Neural cell (in vitro differentiated cells): ENCODE data around the gene GJA3. TPM values are rescaled to one million over a fixed set of nuclear protein-coding genes. Genes with fewer than 3 reads are reported as not detected.

ENCODE experiments used
- H2AFZ ChIP-seq: fragments of 200-600, 300-800 bp; sonication (generic), shearing (Covaris generic); 2 replicates; pipeline ENCODE4 v1.6.0; 2014; ENCODE audit warnings: low read depth, mild to moderate bottlenecking, antibody characterized with exemption, low read length, moderate library complexity
- H3F3A ChIP-seq: fragments of 200-600 bp; shearing (Covaris generic); 2 replicates; pipeline ENCODE4 v1.6.1; 2016; ENCODE audit warnings: mild to moderate bottlenecking, moderate library complexity, mixed read lengths, antibody characterized with exemption, low read length; ENCODE audit not compliant: insufficient read depth, poor library complexity, severe bottlenecking
- H3K27ac ChIP-seq: fragments of 200-600, 300-800 bp; sonication (generic), shearing (Covaris generic); 2 replicates; pipeline ENCODE4 v1.5.1; 2014; ENCODE audit warnings: mild to moderate bottlenecking, low read length, moderate library complexity
- H3K27me3 ChIP-seq: fragments of 300-800, 200-600 bp; sonication (generic), shearing (Covaris generic); 2 replicates; pipeline ENCODE4 v1.6.0; 2014; ENCODE audit warnings: mild to moderate bottlenecking, low read depth, low read length, moderate library complexity; ENCODE audit not compliant: insufficient read depth
- H3K36me3 ChIP-seq: fragments of 300-800, 200-600 bp; sonication (generic), shearing (Covaris generic); 2 replicates; pipeline ENCODE4 v1.5.1; 2014; ENCODE audit warnings: mild to moderate bottlenecking, antibody characterized with exemption, low read length, moderate library complexity; ENCODE audit not compliant: insufficient read depth
- H3K4me2 ChIP-seq: fragments of 300-800, 200-600 bp; sonication (generic), shearing (Covaris generic); 2 replicates; pipeline ENCODE4 v1.6.0; 2014; ENCODE audit warnings: mild to moderate bottlenecking, low read length
- H3K4me3 ChIP-seq: fragments of 300-800, 200-600 bp; sonication (generic), shearing (Covaris generic); 2 replicates; pipeline ENCODE4 v1.5.1; 2014; ENCODE audit warnings: mild to moderate bottlenecking, low read length, moderate library complexity
- H3K79me2 ChIP-seq: fragments of 200-600 bp; shearing (Covaris generic); replicated peaks from 2 replicates; pipeline ENCODE4 v1.6.0; 2014; ENCODE audit warnings: mild to moderate bottlenecking, low read length, moderate library complexity; ENCODE audit not compliant: insufficient read depth
- H3K9ac ChIP-seq: fragments of 300-800, 200-600 bp; sonication (generic), shearing (Covaris generic); 2 replicates; pipeline ENCODE4 v1.6.1; 2016; ENCODE audit warnings: mild to moderate bottlenecking, low read length, mixed read lengths
- H3K9me2 ChIP-seq: fragments of 200-600 bp; shearing (Covaris generic); 2 replicates; pipeline ENCODE4 v1.6.1; 2016; ENCODE audit warnings: mild to moderate bottlenecking, low read length, mixed read lengths; ENCODE audit not compliant: insufficient read depth
- H3K9me3 ChIP-seq: fragments of 200-600, 300-800 bp; sonication (generic), shearing (Covaris generic); 2 replicates; pipeline ENCODE4 v1.6.1; 2016; ENCODE audit warnings: mild to moderate bottlenecking, mixed run types, low read length, moderate library complexity, mixed read lengths
- H4K20me1 ChIP-seq: fragments of 200-600 bp; shearing (Covaris generic); 2 replicates; pipeline ENCODE4 v1.6.1; 2016; ENCODE audit warnings: mild to moderate bottlenecking, mixed run types; ENCODE audit not compliant: insufficient read depth
- CTCF ChIP-seq: fragments of 450-650 bp; IDR thresholded peaks from 2 replicates; pipeline ENCODE4 v1.5.1; 2014; ENCODE audit warnings: antibody characterized with exemption, mild to moderate bottlenecking, moderate library complexity; ENCODE audit not compliant: poor library complexity, severe bottlenecking
- EP300 ChIP-seq: fragments of 450-650 bp; conservative IDR thresholded peaks from 2 replicates; pipeline ENCODE4 v1.6.1; 2014; ENCODE audit warnings: antibody characterized with exemption, mild to moderate bottlenecking, moderate library complexity; ENCODE audit not compliant: poor library complexity, severe bottlenecking
- EZH2 ChIP-seq: fragments of 200-600, 300-800 bp; shearing (Covaris generic), sonication (generic); IDR thresholded peaks from 2 replicates; pipeline ENCODE4 v1.6.1; 2014; ENCODE audit warnings: antibody characterized with exemption, low read length, borderline replicate concordance, mild to moderate bottlenecking; ENCODE audit not compliant: insufficient read depth, poor library complexity, severe bottlenecking
- MXI1 ChIP-seq: fragments of 450-650 bp; conservative IDR thresholded peaks from 2 replicates; pipeline ENCODE4 v1.6.1; 2014; ENCODE audit warnings: antibody characterized with exemption, mild to moderate bottlenecking; ENCODE audit not compliant: poor library complexity, severe bottlenecking
- POLR2AphosphoS5 ChIP-seq: IDR thresholded peaks from 2 replicates; pipeline ENCODE4 v1.6.1; 2012
- RAD21 ChIP-seq: fragments of 450-650 bp; conservative IDR thresholded peaks from 2 replicates; pipeline ENCODE4 v1.6.1; 2014; ENCODE audit warnings: antibody characterized with exemption, mild to moderate bottlenecking, moderate library complexity
- REST ChIP-seq: IDR thresholded peaks from 2 replicates; pipeline ENCODE4 v1.6.1; 2012; ENCODE audit warnings: borderline replicate concordance
- SMC3 ChIP-seq: fragments of 450-650 bp; conservative IDR thresholded peaks from 2 replicates; pipeline ENCODE4 v1.6.1; 2014; ENCODE audit warnings: antibody characterized with exemption, mild to moderate bottlenecking, moderate library complexity; ENCODE audit not compliant: poor library complexity
- TAF1 ChIP-seq: IDR thresholded peaks from 2 replicates; pipeline ENCODE4 v1.6.1; 2012; ENCODE audit warnings: low read depth
- polyA plus RNA-seq: library from polyadenylated mRNA; depleted of rRNA; stranded (reverse); fragments of >200 nt; gene quantifications from 2 replicates; pipeline ENCODE4 v1.2.3, GENCODE V29; 2014

The GJA3 gene
- polyA plus RNA-seq, 1 donor from 2014 or later, result not detected

DNA sequence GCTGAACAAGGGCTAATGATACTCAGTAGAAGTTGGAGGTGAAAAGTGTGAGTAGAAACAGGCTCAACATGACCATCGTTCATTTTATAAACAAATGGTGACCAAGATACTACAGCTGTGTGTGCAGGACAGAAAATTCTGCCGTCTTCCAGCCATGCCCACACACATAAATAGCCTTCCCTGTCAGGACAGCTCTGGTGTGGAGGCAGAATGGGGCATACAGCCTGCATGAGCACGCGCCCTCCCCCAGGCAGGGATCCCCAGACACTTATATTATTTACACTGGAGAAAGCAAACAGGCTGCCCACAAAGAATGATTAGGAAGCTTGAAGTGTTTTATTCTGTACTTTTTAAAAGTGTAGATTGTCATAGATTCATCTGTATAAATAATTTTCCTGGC lies 20.4 kb downstream of the GJA3 start:
- Histone ChIP-seq H3F3A (no peaks in the 10 kb centered on the region), H3K4me3 (no peak overlapping the region), H3K9me3 (no peaks in the 10 kb centered on the region), H4K20me1 (no peaks in the 10 kb centered on the region), H2AFZ (no peak overlapping the region), H3K9ac (no peak overlapping the region), H3K27ac (no peak overlapping the region), H3K36me3 (no peaks in the 10 kb centered on the region), H3K9me2 (no peaks in the 10 kb centered on the region), H3K27me3 (no peaks in the 10 kb centered on the region), H3K4me2 (no peak overlapping the region), H3K79me2 (no peaks in the 10 kb centered on the region)
- TF ChIP-seq MXI1 (no peak), RAD21 (no peak), REST (no peak), EZH2 (no peak), SMC3 (no peak), POLR2AphosphoS5 (no peak)

GRCh38 chr13:20137875-20138274 lies 23.0 kb downstream of the GJA3 start:
- H3K27me3 ChIP-seq, result no peaks in the 10 kb centered on the region
- no peak for TF ChIP-seq REST
- TF ChIP-seq CTCF, result no peak
- no peak for TF ChIP-seq EZH2
- TF ChIP-seq POLR2AphosphoS5, result no peak
- TF ChIP-seq SMC3, result no peak
- no peak for TF ChIP-seq TAF1
- no peak for TF ChIP-seq MXI1
- no peak for TF ChIP-seq EP300
- no peak for TF ChIP-seq RAD21

More at GRCh38 chr13:20137875-20138274, 23.0 kb downstream of the GJA3 start:
- Histone ChIP-seq H3K4me3 (no peak overlapping the region), H2AFZ (no peak overlapping the region), H4K20me1 (no peaks in the 10 kb centered on the region), H3K9me2 (no peaks in the 10 kb centered on the region), H3K27ac (no peak overlapping the region), H3K9ac (no peak overlapping the region), H3K36me3 (no peaks in the 10 kb centered on the region), H3K79me2 (no peaks in the 10 kb centered on the region), H3K9me3 (no peaks in the 10 kb centered on the region), H3F3A (no peaks in the 10 kb centered on the region), H3K4me2 (no peak overlapping the region)
